Lower leg skin (tissue), 4 donors: ENCODE measurements around the gene ELF1. TPM values are rescaled to one million over a fixed set of nuclear protein-coding genes. Genes with fewer than 3 reads are reported as not detected.

Experiments used
- DNase-seq, 2 donors: peaks; one replicate each; pipeline ENCODE4 v3.0.0-alpha.2; 2019; ENCODE audit warnings: low spot score in 2 of 2
- H3K4me3 ChIP-seq: fragments of 200-600 bp; sonication (generic); 2 replicates; pipeline ENCODE4 v1.5.1; 2017; ENCODE audit warnings: mild to moderate bottlenecking, low read depth; ENCODE audit not compliant: poor library complexity, severe bottlenecking
- POLR2A ChIP-seq, 2 donors: fragments of 450-650 bp; IDR thresholded peaks; one replicate each; pipeline ENCODE4 v1.6.1; 2016 to 2017; ENCODE audit warnings: antibody characterized with exemption in 2 of 2, mild to moderate bottlenecking in 1 of 2, moderate library complexity in 1 of 2
- WGBS, 2 donors: methylation state at CpG; one replicate each; pipeline ENCODE4 v1.1.5; 2018; 5-methylcytosine and 5-hydroxymethylcytosine counted together
- intact Hi-C: fragments of 100-400 bp; cut with DNase I; formaldehyde crosslinking; loops from one replicate; pipeline ENCODE4 v1.15.0; 2023; ENCODE audit warnings: low total_unique reads
- total RNA-seq, 4 donors: library from RNA; depleted of rRNA; stranded (reverse); fragments of >200 nt; gene quantifications; one replicate each; pipeline ENCODE4 v1.1.0, GENCODE V29; 2016
- TF ChIP-seq, protein P1 (sequence below), 3 donors: fragments of 450-650 bp; IDR thresholded peaks; one replicate each; pipeline ENCODE4 v1.5.1; 2016; ENCODE audit warnings: antibody characterized with exemption in 3 of 3, mild to moderate bottlenecking in 3 of 3, moderate library complexity in 2 of 3

ELF1 gene
- total RNA-seq, 4 donors from 2014 or later, result 112 to 137 (median 125) TPM

GRCh38 chr13:40966298-40966697, 52.8 kb downstream of the ELF1 start:
- no peak overlapping the region for H3K4me3 ChIP-seq
- no peak for TF ChIP-seq POLR2A (IDR thresholded peaks at IDR 0.05)
- TF ChIP-seq, protein P1, sequence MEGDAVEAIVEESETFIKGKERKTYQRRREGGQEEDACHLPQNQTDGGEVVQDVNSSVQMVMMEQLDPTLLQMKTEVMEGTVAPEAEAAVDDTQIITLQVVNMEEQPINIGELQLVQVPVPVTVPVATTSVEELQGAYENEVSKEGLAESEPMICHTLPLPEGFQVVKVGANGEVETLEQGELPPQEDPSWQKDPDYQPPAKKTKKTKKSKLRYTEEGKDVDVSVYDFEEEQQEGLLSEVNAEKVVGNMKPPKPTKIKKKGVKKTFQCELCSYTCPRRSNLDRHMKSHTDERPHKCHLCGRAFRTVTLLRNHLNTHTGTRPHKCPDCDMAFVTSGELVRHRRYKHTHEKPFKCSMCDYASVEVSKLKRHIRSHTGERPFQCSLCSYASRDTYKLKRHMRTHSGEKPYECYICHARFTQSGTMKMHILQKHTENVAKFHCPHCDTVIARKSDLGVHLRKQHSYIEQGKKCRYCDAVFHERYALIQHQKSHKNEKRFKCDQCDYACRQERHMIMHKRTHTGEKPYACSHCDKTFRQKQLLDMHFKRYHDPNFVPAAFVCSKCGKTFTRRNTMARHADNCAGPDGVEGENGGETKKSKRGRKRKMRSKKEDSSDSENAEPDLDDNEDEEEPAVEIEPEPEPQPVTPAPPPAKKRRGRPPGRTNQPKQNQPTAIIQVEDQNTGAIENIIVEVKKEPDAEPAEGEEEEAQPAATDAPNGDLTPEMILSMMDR (IDR thresholded peaks at IDR 0.05), result no peak
- no peak for DNase-seq
- WGBS, 2 donors, result 78% methylated on average over 3 of the region's 3 CpGs
- intact Hi-C loops, result no loop called here

GRCh38 chr13:40963927-40964326, 55.2 kb downstream of the ELF1 start:
- no peak for TF ChIP-seq POLR2A (IDR thresholded peaks at IDR 0.05)
- TF ChIP-seq, protein P1 (IDR thresholded peaks at IDR 0.05), result no peak
- intact Hi-C loops, result no loop called here
- no peak overlapping the region for H3K4me3 ChIP-seq
- DNase-seq, result no peak
- WGBS, 2 donors, result 88 to 91% methylated on average over 1 of the region's 1 CpG

DNA sequence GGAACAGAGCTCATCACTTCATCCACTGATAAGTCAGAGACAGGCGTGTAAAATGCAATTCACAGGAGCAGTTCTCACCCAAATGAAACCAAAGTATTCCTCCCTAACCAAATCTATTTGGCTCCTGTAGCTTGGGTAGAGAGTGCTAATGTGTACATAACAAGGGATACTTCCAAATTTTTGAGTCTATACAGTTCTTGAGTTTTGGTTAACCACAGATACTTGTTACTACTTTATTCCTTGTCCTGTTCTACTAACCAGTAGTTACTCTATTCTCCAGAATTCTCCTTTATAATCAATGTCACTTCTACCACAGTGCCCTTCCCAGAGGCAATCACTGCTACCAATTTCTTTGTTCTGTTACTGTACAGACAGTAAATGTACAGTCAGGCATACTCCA, 57.3 kb downstream of the ELF1 start:
- TF ChIP-seq, protein P1 (IDR thresholded peaks at IDR 0.05), result no peak
- TF ChIP-seq POLR2A (IDR thresholded peaks at IDR 0.05), result no peak
- WGBS, 2 donors, result 83 to 91% methylated on average over 1 of the region's 1 CpG
- H3K4me3 ChIP-seq, result no peak overlapping the region
- no peak for DNase-seq
- intact Hi-C loops, result no loop called here

- intact Hi-C loops, result no loop called here
- TF ChIP-seq, protein P1 (IDR thresholded peaks at IDR 0.05), result no peak
- TF ChIP-seq POLR2A (IDR thresholded peaks at IDR 0.05), result no peak
- DNase-seq, result no peak
- H3K4me3 ChIP-seq, result no peak overlapping the region
- WGBS, 2 donors, result 53 to 54% methylated on average over 3 of the region's 3 CpGs
Observed at GRCh38 chr13:40961214-40961613, 57.9 kb downstream of the ELF1 start.

- 91 to 98% methylated on average over 3 of the region's 3 CpGs for WGBS, 2 donors
- intact Hi-C loops, result no loop called here
- H3K4me3 ChIP-seq, result no peak overlapping the region
- TF ChIP-seq POLR2A (IDR thresholded peaks at IDR 0.05), result no peak
- TF ChIP-seq, protein P1 (IDR thresholded peaks at IDR 0.05), result no peak
- DNase-seq, result no peak
Observed at GRCh38 chr13:40960716-40961115, 58.4 kb downstream of the ELF1 start.

GRCh38 chr13:40958655-40959054, 60.5 kb downstream of the ELF1 start:
- TF ChIP-seq POLR2A (IDR thresholded peaks at IDR 0.05), result no peak
- TF ChIP-seq, protein P1 (IDR thresholded peaks at IDR 0.05), result no peak
- no peak overlapping the region for H3K4me3 ChIP-seq
- 90 to 92% methylated on average over 5 of the region's 5 CpGs for WGBS, 2 donors
- DNase-seq, result no peak
- intact Hi-C loops, result no loop called here
